Fibroblast of the aortic adventitia (primary cell): ENCODE measurements around the gene UNC5A. TPM values are rescaled to one million over a fixed set of nuclear protein-coding genes. Genes with fewer than 3 reads are reported as not detected.

Source experiments
- DNase-seq: peaks from one replicate; pipeline ENCODE4 v3.0.0-alpha.2; 2010; ENCODE audit warnings: low read depth
- H3K4me3 ChIP-seq: 2 replicates; pipeline ENCODE4 v1.5.1; 2011; ENCODE audit warnings: low read depth, mild to moderate bottlenecking, control low read depth, low read length, moderate library complexity
- CTCF ChIP-seq: IDR thresholded peaks from 2 replicates; pipeline ENCODE4 v1.5.1; 2011; ENCODE audit warnings: mild to moderate bottlenecking, low read length, control low read depth, inconsistent platforms; ENCODE audit not compliant: insufficient read depth
- total RNA-seq: library from RNA; depleted of rRNA; stranded (reverse); fragments of >200 nt; gene quantifications from 2 replicates; pipeline ENCODE4 v1.2.3, GENCODE V29; 2012; ENCODE audit warnings: low replicate concordance

Gene UNC5A
- total RNA-seq, 1 donor, result not detected

GRCh38 chr5:176788941-176789872 is 21.2 kb upstream of the UNC5A start:
- TF ChIP-seq CTCF, result no peak

GRCh38 chr5:176789873-176790615 is 20.3 kb upstream of the UNC5A start:
- no peak for TF ChIP-seq CTCF
- DNase-seq, result no peak
- no peak overlapping the region for H3K4me3 ChIP-seq

More at GRCh38 chr5:176788941-176789872, 21.2 kb upstream of the UNC5A start:
- no peak for DNase-seq
- H3K4me3 ChIP-seq, result no peak overlapping the region

DNA sequence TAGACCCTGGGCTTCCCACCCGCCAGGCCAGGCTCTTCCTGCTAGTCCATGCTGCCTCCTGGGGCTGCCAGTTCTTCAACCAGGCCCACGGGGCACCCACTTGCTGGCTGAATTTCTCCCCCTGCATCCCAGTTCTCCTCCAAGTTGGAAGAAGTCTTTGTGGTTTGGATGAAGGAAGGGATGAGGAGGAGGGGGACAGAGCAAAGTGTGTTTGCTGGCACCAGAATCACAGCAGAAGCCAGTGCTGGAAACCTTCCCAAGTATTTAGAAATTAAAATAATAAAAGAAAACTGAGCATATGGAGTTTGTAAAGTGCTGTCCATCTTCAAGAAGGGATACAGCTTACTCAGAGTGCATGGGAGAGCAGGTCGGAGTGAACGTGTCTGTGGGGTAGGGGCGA is 19.4 kb upstream of the UNC5A start:
- H3K4me3 ChIP-seq, result no peak overlapping the region
- TF ChIP-seq CTCF, result no peak
- DNase-seq, result peak; percentile 67

GRCh38 chr5:176792655-176793342 is 17.6 kb upstream of the UNC5A start:
- H3K4me3 ChIP-seq, result no peak overlapping the region
- DNase-seq, result no peak
- TF ChIP-seq CTCF, result no peak

GRCh38 chr5:176793343-176793699 is 17.0 kb upstream of the UNC5A start:
- no peak for TF ChIP-seq CTCF
- DNase-seq, result no peak
- no peak overlapping the region for H3K4me3 ChIP-seq

- H3K4me3 ChIP-seq, result no peak overlapping the region
- TF ChIP-seq CTCF, result no peak
- DNase-seq, result no peak
These were observed 16.6 kb upstream of the UNC5A start for GRCh38 chr5:176793736-176794135.
